CD1c-positive myeloid dendritic cell (primary cell): ENCODE measurements around the gene TULP1.

Source experiments
- DNase-seq: peaks from one replicate; pipeline ENCODE4 v3.0.0-alpha.2; 2016; ENCODE audit errors: extremely low spot score

TULP1 gene

GRCh38 chr6:35465646-35466045 is 47.0 kb downstream of the TULP1 start:
- no peak for DNase-seq

- no peak for DNase-seq
These were observed 49.4 kb downstream of the TULP1 start for GRCh38 chr6:35463292-35463691.

- no peak for DNase-seq
These were observed 51.4 kb downstream of the TULP1 start for GRCh38 chr6:35461270-35461669.

- DNase-seq = no peak
These were observed 54.8 kb downstream of the TULP1 start for GRCh38 chr6:35457907-35458306.

- no peak for DNase-seq
These were observed 58.1 kb downstream of the TULP1 start for GRCh38 chr6:35454391-35455110.

- no peak for DNase-seq
These were observed 59.5 kb downstream of the TULP1 start for GRCh38 chr6:35453236-35453635.

- peak; percentile 95 for DNase-seq
These were observed 60.3 kb downstream of the TULP1 start, which contains the start of gene FANCE for GRCh38 chr6:35452183-35453090. Gene FANCE, plus strand, starts transcription at chr6:35452338. Its CDS starts 208 bp downstream, at chr6:35452546.

GRCh38 chr6:35451354-35452182 is 61.1 kb downstream of the TULP1 start:
- peak; percentile 23 for DNase-seq

- DNase-seq = peak; percentile 87
These were observed 63.3 kb downstream of the TULP1 start for GRCh38 chr6:35449287-35449881.

- no peak for DNase-seq
These were observed 64.5 kb downstream of the TULP1 start for GRCh38 chr6:35448191-35448590.
